G401 (cell line): Measurements from ENCODE around the gene ADGRG6. TPM values are rescaled to one million over a fixed set of nuclear protein-coding genes. Genes with fewer than 3 reads are reported as not detected.
A peak's percentile ranks its signal among the peaks of the same experiment; 100 is the strongest.

Experiments used
- DNase-seq: peaks from one replicate; pipeline ENCODE4 v3.0.0-alpha.2; 2015; ENCODE audit warnings: low spot score
- in situ Hi-C: cut with HindIII; loops from 2 replicates; pipeline ENCODE4 v1.10.0; 2016; ENCODE audit warnings: low sequenced_read_pairs, mixed read lengths
- total RNA-seq: library from RNA; depleted of rRNA; stranded (reverse); fragments of >200 nt; shearing (Covaris generic); gene quantifications from 2 replicates; pipeline ENCODE4 v1.2.3, GENCODE V29; 2014

The ADGRG6 gene
- total RNA-seq, 1 experiment from 2014 or later: 3.3 TPM

DNA sequence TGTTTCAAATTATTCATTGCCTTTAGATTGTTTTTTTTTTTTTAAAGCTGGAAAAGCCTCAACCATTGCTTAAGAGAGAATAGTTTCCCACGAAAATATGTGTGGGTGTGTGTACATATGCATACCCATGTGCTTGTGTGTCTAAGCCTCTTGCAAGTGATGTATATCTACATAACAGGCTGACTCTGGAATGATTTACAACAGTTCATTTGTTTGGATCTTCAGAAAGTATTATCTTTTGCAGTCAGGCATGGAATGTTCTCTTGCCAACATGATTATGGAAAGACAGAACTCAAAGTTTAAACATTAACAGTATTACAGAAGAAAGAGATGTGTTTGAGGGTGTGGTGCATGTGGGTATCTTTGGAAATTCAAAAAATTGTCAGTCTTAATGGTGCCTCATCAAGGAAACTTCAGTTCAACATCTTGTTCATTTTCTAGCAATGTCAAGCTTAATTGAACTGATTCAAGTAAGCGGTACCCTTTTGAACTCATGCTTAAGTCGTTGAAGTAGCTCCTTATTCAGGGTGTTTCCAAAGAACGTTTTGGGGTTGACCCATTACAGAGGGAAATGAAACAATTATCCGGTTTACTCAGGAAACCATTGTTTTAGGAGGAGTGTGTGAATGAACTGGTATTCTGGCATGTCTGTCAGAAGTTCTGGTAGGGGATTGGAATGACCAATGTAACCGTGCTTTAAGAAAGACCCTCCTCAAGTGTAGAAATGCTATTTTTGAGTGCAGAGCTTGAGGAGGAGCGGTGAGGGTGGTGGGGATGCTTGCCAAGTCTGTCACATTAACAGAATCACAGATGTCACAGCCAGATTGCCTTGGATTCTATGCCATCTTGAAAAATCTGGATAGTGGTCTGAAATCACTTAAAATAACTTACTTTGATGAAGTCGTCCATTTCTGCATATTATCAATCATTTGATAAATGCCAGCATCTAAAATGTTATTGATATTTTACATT lies 60.3 kb downstream of the ADGRG6 start:
- no peak for DNase-seq
- in situ Hi-C loops: no loop called here

DNA sequence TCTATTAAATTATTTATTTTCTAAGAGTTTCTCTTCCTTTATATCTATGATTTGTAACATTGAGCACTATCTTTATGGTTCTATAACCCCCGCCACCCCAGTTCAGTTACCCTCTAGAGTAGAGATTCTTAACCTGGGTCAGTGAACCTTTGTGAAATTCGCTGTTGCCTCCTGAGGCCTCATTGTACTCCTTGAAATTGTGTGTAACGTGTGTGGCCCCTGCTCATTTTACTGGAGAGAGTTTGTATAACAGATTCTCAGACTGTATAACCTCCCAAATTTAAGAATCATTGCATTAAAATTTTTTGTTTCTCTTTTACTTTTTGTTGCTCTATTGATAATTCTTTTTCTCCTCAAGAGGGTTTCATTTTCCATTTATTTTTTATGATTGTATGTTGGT lies 65.3 kb downstream of the ADGRG6 start:
- in situ Hi-C loops: no loop called here
- no peak for DNase-seq

DNA sequence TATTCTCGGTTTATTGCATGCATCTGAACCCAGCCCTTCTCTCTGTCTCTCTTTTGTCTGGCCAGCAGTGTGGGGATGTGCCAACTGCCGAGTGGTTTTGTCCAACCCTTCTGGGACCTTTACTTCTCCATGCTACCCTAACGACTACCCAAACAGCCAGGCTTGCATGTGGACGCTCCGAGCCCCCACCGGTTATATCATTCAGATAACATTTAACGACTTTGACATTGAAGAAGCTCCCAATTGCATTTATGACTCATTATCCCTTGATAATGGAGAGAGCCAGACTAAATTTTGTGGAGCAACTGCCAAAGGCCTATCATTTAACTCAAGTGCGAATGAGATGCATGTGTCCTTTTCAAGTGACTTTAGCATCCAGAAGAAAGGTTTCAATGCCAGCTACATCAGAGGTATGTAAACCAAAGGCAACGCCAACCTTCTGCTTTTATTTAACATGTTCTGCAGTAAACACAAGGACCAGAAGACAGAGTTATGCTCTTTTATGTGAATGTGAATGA lies 65.8 kb downstream of the ADGRG6 start:
- in situ Hi-C loops: no loop called here
- no peak for DNase-seq

DNA sequence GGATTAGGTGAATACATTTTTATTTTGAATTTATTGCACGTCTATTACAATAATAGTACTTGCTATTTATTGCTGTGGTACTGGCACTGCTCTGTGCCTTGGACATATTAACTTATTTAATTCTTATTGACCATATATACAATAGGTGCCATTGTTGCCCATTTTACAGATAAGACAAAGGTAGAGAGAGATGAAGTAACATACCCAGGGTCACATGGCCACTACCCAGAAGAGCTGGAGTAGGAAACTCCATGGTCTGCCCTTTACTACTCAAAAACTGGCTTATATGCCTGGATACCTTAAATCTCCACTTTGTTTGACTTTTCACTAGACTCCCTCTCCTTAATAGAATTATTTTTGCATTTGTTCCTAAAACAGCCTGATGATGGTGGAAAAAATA lies 67.5 kb downstream of the ADGRG6 start:
- in situ Hi-C loops: no loop called here
- DNase-seq: no peak

DNA sequence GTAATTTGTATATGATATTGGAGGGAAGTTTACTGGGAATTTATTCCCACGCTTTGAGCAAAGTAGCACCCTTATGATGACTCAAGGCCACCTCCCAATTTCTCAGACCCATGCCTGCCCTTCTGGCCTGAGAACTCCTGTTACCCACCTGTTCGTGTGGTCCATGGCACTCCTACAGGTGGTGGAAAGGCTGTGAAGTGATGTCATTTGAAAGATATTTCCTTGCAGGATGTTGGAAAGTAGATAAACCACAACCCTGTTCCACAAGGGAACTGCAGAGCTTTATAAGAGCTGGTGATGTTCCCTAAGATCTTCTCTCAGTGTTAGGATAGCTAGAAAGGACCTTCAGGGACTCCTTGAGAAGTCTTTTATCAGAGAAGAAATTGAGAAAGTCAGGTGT lies 70.5 kb downstream of the ADGRG6 start:
- DNase-seq: no peak
- in situ Hi-C loops: no loop called here

DNA sequence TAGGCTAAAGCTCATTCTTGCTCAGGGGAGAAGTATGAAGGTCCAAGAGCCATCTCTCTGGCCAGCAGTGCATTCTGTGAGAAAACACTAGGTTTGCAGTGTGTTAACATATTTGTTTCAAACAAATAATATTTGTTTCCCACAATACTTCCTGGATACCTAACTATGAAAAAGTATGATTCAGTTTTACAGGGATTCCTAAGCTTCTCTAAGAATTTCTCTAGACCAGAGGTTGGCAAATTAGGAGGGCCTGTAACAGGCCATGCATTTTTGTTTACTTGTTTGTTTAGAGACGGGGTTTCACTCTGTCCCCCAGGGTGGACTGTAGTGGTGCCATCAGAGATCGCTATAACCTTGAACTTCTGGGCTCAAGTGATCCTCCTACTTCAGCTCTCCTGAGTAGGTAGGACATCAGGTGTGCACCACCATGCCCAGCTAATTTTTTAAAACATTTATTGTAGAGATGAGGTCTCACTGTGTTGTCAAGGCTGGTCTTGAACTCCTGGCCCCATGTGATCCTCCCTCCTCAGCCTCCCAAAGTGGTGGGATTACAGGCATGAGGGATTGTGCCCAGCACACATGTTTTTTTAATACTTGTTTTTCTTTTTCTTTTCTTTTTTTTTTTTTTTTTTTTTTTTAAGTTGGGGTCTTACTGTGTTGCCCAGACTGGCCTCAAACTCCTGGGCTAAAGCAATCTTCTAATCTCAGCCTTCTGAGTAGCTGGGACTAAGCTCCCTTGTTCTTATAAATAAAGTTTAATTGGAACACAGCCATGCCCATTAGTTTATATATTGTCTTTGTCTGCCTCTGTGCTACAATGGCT lies 71.7 kb downstream of the ADGRG6 start:
- no peak for DNase-seq
- in situ Hi-C loops: no loop called here

DNA sequence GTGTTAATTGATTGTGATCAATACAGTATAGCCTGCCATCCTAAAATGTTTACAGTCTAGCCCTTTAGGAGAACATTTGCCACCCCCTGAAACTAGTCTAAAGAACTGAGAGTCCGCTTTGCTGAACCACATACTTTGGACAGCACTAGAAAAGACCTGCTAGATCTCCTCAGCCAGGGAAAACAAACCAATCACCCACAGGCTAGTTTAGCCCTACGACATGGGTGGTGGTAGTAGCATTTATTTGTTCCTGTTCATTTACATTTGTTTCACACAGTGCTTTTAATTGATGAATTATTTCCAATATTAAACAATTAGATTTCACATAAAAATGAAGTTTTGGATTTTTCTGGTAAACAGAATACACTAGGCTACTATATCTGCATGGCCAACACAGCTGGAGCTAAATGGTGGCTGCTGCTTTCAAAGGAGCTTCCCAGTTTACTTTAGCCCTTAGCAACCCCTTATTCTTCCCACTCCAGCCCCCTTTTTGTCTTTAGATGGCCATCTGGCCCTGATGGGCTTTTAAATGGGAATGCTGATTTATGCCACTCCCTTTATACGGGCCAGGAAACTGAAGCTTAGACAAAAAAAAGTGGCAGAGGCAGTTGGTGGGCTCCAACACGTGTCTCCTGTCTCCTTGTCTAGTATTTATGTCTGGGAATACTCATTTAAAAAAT lies 72.4 kb downstream of the ADGRG6 start:
- in situ Hi-C loops: no loop called here
- no peak for DNase-seq

DNA sequence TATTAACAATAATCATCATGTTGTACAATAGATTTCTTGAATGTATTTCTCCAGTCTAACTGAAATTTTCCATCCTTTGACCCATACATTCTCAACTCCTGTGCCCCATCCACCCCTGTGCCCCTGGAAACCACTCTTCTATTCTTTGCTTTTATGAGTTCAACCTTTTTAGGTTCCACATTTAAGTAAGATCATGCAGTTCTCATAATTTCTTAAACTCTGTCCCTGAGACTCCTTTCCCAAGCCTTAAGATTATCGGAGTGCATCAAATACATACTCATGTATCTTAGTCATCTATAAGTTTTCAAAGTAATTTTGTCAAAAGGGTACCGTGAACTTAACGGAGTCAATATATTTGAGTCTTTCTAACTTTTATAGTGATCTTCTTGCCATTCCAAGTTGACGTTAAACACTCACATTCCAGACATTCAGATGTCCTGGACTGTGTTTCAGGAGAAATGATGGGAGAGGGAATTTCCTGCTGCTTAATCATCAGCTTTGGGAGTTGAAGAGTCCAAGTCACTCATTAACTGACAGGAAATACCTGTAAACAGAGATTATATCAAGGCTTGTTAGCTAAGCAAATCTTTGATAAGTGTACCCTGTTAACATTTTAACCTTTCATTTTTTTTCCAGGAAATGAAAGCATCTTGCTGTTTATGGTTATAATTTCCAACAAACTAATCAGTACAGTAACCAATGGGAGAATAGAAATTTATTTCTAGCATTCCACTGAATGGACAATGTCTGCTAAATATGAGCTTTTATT lies 73.3 kb downstream of the ADGRG6 start:
- in situ Hi-C loops: no loop called here
- peak; percentile 7 for DNase-seq

DNA sequence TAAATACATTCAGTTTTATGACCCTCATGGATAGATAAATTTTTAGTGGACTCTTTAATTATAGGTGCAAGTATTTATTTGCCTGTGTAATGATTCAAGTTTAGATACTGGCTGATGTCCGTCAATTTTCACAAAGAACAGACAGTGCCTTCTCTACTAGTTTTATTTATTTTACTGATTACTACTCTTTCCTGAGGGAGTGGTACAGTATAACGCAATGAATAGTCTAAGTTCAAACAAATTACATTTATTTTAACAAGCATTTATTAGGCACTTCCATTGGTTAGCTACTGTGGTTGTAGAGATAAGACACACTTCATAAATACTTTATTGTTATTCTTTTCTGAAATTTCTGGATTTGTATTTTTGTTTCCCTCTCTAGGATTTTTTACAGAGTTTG lies 74.3 kb downstream of the ADGRG6 start:
- in situ Hi-C loops: no loop called here
- DNase-seq: no peak

DNA sequence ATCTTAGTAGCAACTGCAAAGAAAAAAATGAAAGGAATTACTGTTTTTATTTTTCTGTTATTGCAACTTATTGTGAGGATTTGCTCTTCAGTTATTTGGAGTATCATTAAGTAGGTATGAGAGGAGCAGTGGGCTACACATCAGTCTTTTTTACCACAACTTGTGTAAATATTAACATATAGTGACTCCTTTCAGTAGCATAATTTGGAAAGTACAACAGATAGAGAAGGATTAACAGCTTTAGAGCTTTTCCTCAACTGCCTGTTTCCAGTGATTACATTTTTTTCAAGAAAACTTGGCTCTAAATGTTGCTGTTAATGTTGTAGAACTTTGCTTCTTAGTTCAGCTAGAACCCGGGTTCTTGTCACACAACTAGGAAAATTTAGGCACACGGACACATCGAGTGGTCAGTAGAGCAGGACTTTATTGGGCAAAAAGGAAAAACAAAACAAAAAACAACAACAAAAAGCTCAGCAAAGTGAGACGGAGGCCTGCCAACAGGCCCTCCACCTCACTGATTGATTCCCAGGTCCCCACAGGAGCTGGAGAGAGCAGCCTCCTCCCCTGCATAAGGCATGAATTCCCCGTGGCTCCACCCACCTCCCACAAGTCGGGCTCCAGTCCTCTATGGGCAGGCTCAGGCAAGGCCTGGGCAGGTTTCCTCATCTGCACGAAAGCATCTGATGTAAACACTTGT lies 75.1 kb downstream of the ADGRG6 start:
- no peak for DNase-seq
- in situ Hi-C loops: no loop called here

DNA sequence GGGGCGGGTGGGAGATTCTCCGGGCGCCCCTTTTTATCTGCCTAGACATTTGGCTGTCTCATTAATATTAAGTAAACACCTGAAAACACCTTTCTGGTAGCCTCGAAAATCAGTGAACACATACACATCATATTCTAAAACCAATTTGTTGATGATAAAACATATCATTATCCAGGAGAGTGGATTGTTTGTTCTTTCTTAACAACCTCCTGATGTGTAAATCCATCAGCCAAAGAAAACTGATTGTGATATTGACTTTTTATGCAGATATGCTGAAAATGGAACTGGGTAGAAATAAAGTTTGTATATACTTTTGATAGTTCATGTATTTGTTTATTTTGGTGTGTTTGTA lies 75.7 kb downstream of the ADGRG6 start:
- no peak for DNase-seq
- in situ Hi-C loops: no loop called here

DNA sequence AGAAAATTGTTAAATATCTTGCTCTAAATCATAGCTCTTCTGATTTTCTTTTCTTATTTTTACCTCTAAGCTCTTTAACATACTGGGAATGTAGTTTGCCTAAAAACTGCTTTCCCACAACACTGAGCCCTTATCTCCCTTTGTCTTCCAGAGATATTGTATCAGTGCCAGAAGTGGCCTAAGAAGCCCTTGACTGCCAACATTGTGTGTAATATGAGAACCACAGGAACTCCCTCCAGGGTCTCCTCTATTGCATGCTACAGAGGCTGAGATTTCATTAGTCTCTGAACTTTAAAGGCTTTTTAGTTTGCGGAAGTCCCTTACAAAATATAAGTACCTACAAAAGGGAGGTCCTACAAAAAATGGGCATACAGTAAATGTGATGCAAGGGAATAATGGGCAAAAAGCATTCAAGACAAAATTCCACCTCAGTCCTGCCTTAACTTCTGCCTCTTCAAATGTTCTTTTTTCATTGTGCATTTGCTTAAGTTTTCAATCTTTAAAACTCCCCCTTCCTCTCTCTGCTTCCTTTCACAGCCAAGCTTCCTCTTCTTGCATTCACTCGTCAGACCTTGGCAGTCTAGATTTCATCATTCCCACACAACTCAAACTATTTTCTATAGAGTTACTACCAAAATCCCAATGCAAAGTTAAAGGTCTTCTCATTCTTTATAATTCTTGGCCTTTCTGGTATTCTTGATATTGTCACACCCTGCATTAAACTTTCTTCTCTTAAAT lies 76.5 kb downstream of the ADGRG6 start:
- DNase-seq: no peak
- in situ Hi-C loops: no loop called here

DNA sequence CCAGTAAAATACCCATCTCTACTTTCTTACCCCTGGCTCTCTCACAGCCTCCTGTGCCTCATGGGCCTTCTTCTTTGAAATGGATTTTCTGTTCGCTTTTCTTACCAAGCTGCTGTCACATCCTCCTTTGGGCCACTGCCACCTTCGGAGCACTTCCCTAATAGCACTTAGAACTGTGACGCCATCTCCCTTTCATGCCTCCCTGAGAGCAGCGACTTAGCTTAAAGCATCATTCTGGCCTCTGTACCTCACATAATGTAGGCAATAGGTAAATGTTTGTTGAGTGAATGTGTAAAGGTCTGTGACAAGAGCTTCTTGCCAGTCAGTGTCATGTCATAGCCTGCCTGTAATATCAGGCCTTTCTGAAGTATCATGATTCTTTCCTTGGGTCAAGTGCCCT lies 78.8 kb downstream of the ADGRG6 start:
- no peak for DNase-seq
- in situ Hi-C loops: no loop called here

DNA sequence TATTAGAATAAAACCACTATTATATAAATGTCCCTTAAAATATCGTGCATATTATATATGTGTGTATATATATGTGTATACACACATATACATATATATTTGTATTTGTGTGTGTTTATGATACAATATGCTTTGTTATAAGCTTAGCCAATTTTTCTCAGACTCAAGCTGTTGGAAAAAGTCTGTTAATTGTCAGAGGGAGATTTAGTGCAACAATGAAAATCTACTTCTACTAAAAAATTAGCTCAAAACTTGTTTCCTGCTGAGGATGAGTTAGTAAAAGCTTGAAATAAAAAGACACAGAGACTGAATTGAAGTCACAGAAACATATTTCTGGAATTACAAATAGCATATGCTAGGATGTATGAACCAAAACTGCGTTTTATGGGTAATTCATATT lies 79.4 kb downstream of the ADGRG6 start:
- in situ Hi-C loops: no loop called here

DNA sequence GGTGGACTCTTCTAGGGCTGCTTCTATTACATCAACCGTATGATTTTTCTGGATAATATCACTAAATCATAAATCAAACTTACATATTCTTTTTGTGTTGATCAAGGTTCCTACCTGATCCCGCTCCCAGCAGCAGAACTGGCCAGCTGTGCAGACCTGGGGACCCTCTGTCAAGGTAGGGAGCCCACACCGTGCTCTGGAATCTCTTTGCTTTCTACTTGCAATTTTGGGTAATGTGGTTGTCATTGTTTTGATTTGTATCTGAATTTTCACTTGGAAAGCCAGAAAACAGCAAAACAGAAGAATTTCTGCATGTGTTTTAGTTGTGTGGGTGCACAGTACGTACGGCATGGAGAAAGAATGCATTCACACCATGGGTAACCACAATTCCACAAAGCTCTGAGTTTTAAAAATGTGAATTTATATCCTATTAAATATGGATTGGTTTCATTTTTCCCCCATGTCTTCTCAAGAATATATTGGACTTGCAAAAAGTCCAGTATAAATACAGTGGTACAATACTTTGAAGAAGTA lies 80.1 kb downstream of the ADGRG6 start:
- in situ Hi-C loops: no loop called here

More for the DNA sequence above, 79.4 kb downstream of the ADGRG6 start:
- no peak for DNase-seq

DNA sequence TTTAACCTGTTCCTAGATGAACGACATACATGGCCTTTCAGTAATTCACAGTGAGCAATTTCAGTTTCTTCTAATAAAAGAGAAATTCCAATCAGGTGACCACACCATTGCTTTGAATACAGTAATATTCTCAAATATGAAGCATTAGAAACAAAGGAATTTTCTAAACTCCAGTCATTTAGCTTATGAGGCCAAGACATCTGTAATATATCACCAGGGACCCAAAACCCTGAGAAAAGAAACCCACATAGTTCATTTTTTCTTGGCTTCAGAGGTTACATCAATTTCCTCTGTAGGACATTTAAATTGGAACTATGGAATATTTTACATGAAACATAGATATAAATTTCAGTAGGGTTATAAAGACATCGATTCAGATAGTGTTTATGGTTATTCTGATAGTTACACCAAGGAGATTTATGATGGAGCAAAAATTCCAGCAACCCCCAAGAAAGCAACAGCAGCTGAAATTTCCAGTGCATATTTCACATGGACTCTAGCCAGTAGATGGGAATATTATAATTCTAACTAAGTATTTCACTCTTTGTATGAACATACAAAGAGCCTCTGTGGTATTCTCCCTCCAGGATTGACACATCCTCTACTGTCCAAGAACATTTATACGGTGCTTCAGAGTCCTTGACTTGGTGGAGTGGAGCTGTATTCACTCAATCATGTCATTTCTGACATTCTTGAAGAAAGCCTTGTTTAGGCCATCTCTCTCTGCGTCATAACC lies 82.9 kb downstream of the ADGRG6 start:
- in situ Hi-C loops: no loop called here

More for the DNA sequence above, 80.1 kb downstream of the ADGRG6 start:
- DNase-seq: no peak

DNA sequence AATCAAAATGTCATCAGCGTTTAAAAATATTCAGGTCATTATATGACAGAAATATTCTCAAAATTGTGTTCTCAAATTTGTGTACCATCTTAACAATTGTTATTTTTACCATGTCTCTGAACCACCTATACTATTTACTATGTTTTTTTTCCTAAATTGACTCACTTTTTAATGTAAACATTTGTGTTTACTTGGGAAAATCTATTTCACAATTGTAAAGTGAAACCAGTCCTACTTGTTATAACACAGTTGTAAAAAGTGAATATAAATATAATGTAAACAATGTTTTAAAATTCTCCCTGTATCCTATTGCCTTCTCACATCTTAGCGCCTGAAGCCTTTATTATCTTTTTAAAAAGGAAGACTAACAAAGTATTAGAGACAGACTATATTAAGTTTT lies 83.5 kb downstream of the ADGRG6 start:
- DNase-seq: no peak
- in situ Hi-C loops: no loop called here

More for the DNA sequence above, 82.9 kb downstream of the ADGRG6 start:
- no peak for DNase-seq
